SK-N-SH treated with all-trans-retinoic acid at 6 μM for 48 hours (cell line): ENCODE measurements around the gene SCART1.
"Not testable (repeated sequence)": the region's sequence is repeated elsewhere in the genome, so short reads cannot be mapped to it uniquely, and the experiment has no call there.

Experiments used
- ATAC-seq: fragments of 200-7000 bp; cut with Tn5 transposase; 3 replicates; pipeline ENCODE4 v1.9.1; 2020; ENCODE audit warnings: mild to moderate bottlenecking, moderate library complexity
- BACH2 ChIP-seq: fragments of 250-450 bp; sonication (Bioruptor Pico); IDR thresholded peaks from 2 replicates; pipeline ENCODE4 v1.9.0; 2021; ENCODE audit warnings: mild to moderate bottlenecking, borderline replicate concordance
- OSR1 ChIP-seq: fragments of 250-450 bp; sonication (Bioruptor Pico); IDR thresholded peaks from 2 replicates; pipeline ENCODE4 v1.8.0; 2022; ENCODE audit warnings: moderate library complexity, mild to moderate bottlenecking, inconsistent platforms
- TF ChIP-seq, protein P1 (sequence below): fragments of 250-450 bp; sonication (Bioruptor Pico); IDR thresholded peaks from 2 replicates; pipeline ENCODE4 v1.8.0; 2020; ENCODE audit warnings: mild to moderate bottlenecking, moderate library complexity, borderline replicate concordance

The SCART1 gene

DNA sequence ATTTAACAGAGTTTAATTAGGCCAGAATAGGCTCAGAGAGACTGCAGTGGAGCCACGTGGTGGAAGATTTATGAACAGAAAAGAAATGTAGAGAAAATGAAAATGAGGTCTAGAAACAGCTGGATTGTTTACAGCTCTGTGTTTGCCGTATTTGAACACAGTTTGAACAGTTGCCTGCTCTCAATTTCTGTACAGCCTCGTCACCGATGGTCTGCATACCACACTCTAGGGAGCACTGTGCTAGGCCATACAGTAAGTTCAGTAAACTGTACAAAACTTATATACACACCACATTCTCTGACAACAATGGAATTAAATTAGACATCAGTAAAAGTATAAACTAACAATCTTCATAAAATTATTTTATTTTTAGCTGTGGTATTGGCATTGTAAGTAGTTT is 62.3 kb downstream of the SCART1 start (continued):
- TF ChIP-seq, protein P1, sequence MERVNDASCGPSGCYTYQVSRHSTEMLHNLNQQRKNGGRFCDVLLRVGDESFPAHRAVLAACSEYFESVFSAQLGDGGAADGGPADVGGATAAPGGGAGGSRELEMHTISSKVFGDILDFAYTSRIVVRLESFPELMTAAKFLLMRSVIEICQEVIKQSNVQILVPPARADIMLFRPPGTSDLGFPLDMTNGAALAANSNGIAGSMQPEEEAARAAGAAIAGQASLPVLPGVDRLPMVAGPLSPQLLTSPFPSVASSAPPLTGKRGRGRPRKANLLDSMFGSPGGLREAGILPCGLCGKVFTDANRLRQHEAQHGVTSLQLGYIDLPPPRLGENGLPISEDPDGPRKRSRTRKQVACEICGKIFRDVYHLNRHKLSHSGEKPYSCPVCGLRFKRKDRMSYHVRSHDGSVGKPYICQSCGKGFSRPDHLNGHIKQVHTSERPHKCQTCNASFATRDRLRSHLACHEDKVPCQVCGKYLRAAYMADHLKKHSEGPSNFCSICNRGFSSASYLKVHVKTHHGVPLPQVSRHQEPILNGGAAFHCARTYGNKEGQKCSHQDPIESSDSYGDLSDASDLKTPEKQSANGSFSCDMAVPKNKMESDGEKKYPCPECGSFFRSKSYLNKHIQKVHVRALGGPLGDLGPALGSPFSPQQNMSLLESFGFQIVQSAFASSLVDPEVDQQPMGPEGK: no peak
- no peak for TF ChIP-seq BACH2
- no peak for TF ChIP-seq OSR1 (CRISPR knock-in tag)
- TF ChIP-seq, all 23 proteins: peak for 0

DNA sequence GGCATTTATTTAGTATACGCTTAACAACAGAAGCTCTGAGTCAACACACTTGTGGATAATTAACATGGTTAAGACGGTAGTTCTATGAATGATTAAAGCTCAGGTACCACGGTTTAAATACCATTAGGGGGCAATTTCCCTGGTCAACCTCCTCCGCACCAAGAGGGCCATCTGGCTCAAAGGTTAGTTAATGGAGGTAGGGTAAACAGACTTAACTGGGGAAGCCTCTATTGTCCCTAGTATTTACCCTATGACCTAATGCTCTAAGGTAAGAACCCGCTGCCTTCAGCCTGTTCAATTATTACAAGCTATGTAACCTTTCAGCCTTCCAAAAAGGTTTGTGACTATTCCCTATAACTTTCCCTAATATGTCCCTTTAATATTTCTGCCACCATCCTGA is 64.8 kb downstream of the SCART1 start:
- not testable (repeated sequence) for ATAC-seq
